H1 (cell line): ENCODE results near the gene C1orf210. TPM values are rescaled to one million over a fixed set of nuclear protein-coding genes. Genes with fewer than 3 reads are reported as not detected.

Experiments used
- CHD7 ChIP-seq: fragments of 300-600 bp; sonication (generic); IDR thresholded peaks from 2 replicates; pipeline ENCODE4 v1.7.1; 2012; ENCODE audit warnings: low read length, moderate library complexity, mild to moderate bottlenecking, inconsistent platforms; ENCODE audit not compliant: insufficient replicate concordance
- GABPA ChIP-seq: IDR thresholded peaks from 2 replicates; pipeline ENCODE4 v1.6.1; 2011; ENCODE audit warnings: mild to moderate bottlenecking, low read length, moderate library complexity, borderline replicate concordance; ENCODE audit not compliant: insufficient read depth
- SUZ12 ChIP-seq: fragments of 200-600 bp; sonication (generic); IDR thresholded peaks from 2 replicates; pipeline ENCODE4 v1.6.1; 2012; ENCODE audit warnings: mild to moderate bottlenecking, inconsistent platforms, low read length, moderate library complexity, mixed read lengths
- polyA plus RNA-seq, 7 experiments: library from polyadenylated mRNA; depleted of rRNA in 3 of 7; stranded (reverse) in 5 of 7; unstranded in 2 of 7; fragments of >200 nt in 5 of 7; fragments of 200-250 nt in 2 of 7; gene quantifications; 1 replicate in 5 of 7; 2 replicates in 1 of 7; 4 replicates in 1 of 7; pipeline versions ENCODE4 v1.2.1 to v1.2.3, GENCODE V29; 2011 to 2013; ENCODE audit warnings: missing spikeins in 2 of 7, mixed read lengths in 2 of 7
- total RNA-seq: library from RNA; stranded (reverse); fragmentation: NEBNext Ultra II Directional; extraction: Animal tissue kit (Norgen Biotek cat#: 25700); gene quantifications from 2 replicates; pipeline ENCODE4 v1.2.1, GENCODE V29; 2021

The C1orf210 gene
- total and polyA plus RNA-seq, 2 of the 8 experiments (the other 6 are each of a cell fraction or from before 2014, with no cell fraction given), result 12.0 to 27.9 TPM

- TF ChIP-seq CHD7 (no peak), GABPA (no peak), SUZ12 (no peak)
These were observed 9.4 kb upstream of the C1orf210 start (continued) for GRCh38 chr1:43294761-43295160.
